ENCODE data around the gene ATP6V1G3.

Gene ATP6V1G3

GRCh38 chr1:198520524-198521254 is 19.8 kb downstream of the ATP6V1G3 start:
- Histone ChIP-seq H4K20me1 (ENCODE audit: insufficient read depth, low read length, poor library complexity, severe bottlenecking) (no peaks in the 10 kb centered on the region), H3K4me3 (ENCODE audit: low read length, poor library complexity, severe bottlenecking) (peak overlapping the region; percentile 56), H3K9ac (ENCODE audit: low read depth, low read length, poor library complexity, severe bottlenecking) (peak overlapping the region; percentile 49), H3K9me3 (ENCODE audit: insufficient read depth, low read depth, low read length) (no peaks in the 10 kb centered on the region), H3K4me2 (ENCODE audit: low read depth, low read length, poor library complexity, severe bottlenecking) (peak overlapping the region; percentile 75), H2AFZ (ENCODE audit: low read length) (no peak overlapping the region; the same call in 1 of the 2 replicates), H3K79me2 (ENCODE audit: insufficient read depth, low read length) (peaks cover 81% of the 10 kb centered on the region), H3F3A (ENCODE audit: low read depth) (no peaks in the 10 kb centered on the region), H3K27me3 (ENCODE audit: insufficient read depth, low read length, poor library complexity, severe bottlenecking) (no peaks in the 10 kb centered on the region), H3K9me2 (replicated peaks; ENCODE audit: low read depth, low read length) (no peaks in the 10 kb centered on the region), H3K4me1 (ENCODE audit: insufficient read depth, low read length, poor library complexity, severe bottlenecking) (peaks cover 82% of the 10 kb centered on the region), H3K36me3 (ENCODE audit: insufficient read depth, low read length) (no peaks in the 10 kb centered on the region)
- TF ChIP-seq EZH2phosphoT487 (IDR thresholded peaks at IDR 0.05; ENCODE audit: borderline replicate concordance) (no peak), CTCF (conservative IDR thresholded peaks at IDR 0.05; ENCODE audit: low read length) (no peak)

- no peaks in the 10 kb centered on the region for H4K20me1 ChIP-seq (ENCODE audit: insufficient read depth, low read length, poor library complexity, severe bottlenecking)
- H3F3A ChIP-seq (ENCODE audit: low read depth) = no peaks in the 10 kb centered on the region
- peaks cover 87% of the 10 kb centered on the region for H3K79me2 ChIP-seq (ENCODE audit: insufficient read depth, low read length)
- TF ChIP-seq EZH2phosphoT487 (IDR thresholded peaks at IDR 0.05; ENCODE audit: borderline replicate concordance) = no peak
- TF ChIP-seq CTCF (conservative IDR thresholded peaks at IDR 0.05; ENCODE audit: low read length) = no peak
- peak overlapping the region; percentile 52; the same call in 1 of the 2 replicates for H2AFZ ChIP-seq (ENCODE audit: low read length)
- no peaks in the 10 kb centered on the region for H3K9me2 ChIP-seq (replicated peaks; ENCODE audit: low read depth, low read length)
- H3K9me3 ChIP-seq (ENCODE audit: insufficient read depth, low read depth, low read length) = no peaks in the 10 kb centered on the region
- H3K4me1 ChIP-seq (ENCODE audit: insufficient read depth, low read length, poor library complexity, severe bottlenecking) = peaks cover 82% of the 10 kb centered on the region
- H3K36me3 ChIP-seq (ENCODE audit: insufficient read depth, low read length) = no peaks in the 10 kb centered on the region
- peak overlapping the region; percentile 75 for H3K4me2 ChIP-seq (ENCODE audit: low read depth, low read length, poor library complexity, severe bottlenecking)
- peak overlapping the region; percentile 49 for H3K9ac ChIP-seq (ENCODE audit: low read depth, low read length, poor library complexity, severe bottlenecking)
- no peaks in the 10 kb centered on the region for H3K27me3 ChIP-seq (ENCODE audit: insufficient read depth, low read length, poor library complexity, severe bottlenecking)
- H3K4me3 ChIP-seq (ENCODE audit: low read length, poor library complexity, severe bottlenecking) = peak overlapping the region; percentile 56
Observed at GRCh38 chr1:198519639-198520501, 20.6 kb downstream of the ATP6V1G3 start.

- peaks cover 87% of the 10 kb centered on the region for H3K79me2 ChIP-seq (ENCODE audit: insufficient read depth, low read length)
- peak overlapping the region; percentile 75 for H3K4me2 ChIP-seq (ENCODE audit: low read depth, low read length, poor library complexity, severe bottlenecking)
- no peaks in the 10 kb centered on the region for H3K27me3 ChIP-seq (ENCODE audit: insufficient read depth, low read length, poor library complexity, severe bottlenecking)
- no peaks in the 10 kb centered on the region for H3K36me3 ChIP-seq (ENCODE audit: insufficient read depth, low read length)
- H3K9ac ChIP-seq (ENCODE audit: low read depth, low read length, poor library complexity, severe bottlenecking) = peak overlapping the region; percentile 49
- no peaks in the 10 kb centered on the region for H3K9me2 ChIP-seq (replicated peaks; ENCODE audit: low read depth, low read length)
- peaks cover 77% of the 10 kb centered on the region for H3K4me1 ChIP-seq (ENCODE audit: insufficient read depth, low read length, poor library complexity, severe bottlenecking)
- H3K9me3 ChIP-seq (ENCODE audit: insufficient read depth, low read depth, low read length) = no peaks in the 10 kb centered on the region
- no peaks in the 10 kb centered on the region for H4K20me1 ChIP-seq (ENCODE audit: insufficient read depth, low read length, poor library complexity, severe bottlenecking)
- H3F3A ChIP-seq (ENCODE audit: low read depth) = no peaks in the 10 kb centered on the region
- TF ChIP-seq EZH2phosphoT487 (IDR thresholded peaks at IDR 0.05; ENCODE audit: borderline replicate concordance) = no peak
- no peak for TF ChIP-seq CTCF (conservative IDR thresholded peaks at IDR 0.05; ENCODE audit: low read length)
- H3K4me3 ChIP-seq (ENCODE audit: low read length, poor library complexity, severe bottlenecking) = peak overlapping the region; percentile 56
- H2AFZ ChIP-seq (ENCODE audit: low read length) = no peak overlapping the region
Observed at GRCh38 chr1:198517623-198518199, 22.8 kb downstream of the ATP6V1G3 start.
